GM19452 (cell line): Measurements from ENCODE around the gene MYO1A.
"Not testable (repeated sequence)": the region's sequence is repeated elsewhere in the genome, so short reads cannot be mapped to it uniquely, and the experiment has no call there.

Experiments used
- ATAC-seq: cut with Tn5 transposase; IDR thresholded peaks from one replicate; pipeline ENCODE4 v1.9.1; 2021; ENCODE audit not compliant: unreplicated experiment

Gene MYO1A

DNA sequence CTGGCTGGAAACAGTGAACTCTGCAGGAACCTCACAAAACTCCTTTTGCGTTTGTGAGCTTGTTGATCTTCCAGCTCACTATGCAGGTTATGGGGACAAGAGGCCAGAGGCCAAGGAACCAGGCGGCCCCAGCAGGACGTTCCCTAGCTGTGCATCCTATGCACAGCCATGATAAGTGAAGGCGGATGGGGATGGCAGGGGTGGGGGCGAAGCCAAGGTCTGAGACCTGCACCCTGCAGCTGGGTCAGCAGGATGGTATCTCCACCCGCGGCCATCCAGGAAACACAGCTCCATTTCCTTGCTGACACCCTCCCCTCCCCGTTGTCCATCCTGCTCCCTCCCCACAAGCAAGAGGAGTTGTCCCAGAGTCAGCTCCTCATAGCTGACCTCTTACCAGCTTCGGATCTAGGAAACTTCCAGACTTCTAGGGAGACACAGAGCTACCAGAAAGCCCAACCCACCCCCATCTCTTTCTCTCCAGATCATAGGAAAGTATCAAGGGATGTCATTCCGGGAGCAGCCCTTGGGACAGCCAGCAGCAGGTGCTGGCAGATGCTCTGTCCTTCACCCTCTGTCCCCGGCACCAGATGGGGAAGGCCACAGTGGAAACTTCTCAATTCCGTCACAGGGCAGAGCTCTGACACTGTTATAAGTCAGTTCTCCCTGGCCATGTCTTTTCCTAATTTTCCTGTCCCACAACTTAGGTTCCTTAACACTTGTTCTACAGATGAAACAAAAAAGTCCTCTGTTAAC, 53.0 kb downstream of the MYO1A start:
- ATAC-seq: no peak

DNA sequence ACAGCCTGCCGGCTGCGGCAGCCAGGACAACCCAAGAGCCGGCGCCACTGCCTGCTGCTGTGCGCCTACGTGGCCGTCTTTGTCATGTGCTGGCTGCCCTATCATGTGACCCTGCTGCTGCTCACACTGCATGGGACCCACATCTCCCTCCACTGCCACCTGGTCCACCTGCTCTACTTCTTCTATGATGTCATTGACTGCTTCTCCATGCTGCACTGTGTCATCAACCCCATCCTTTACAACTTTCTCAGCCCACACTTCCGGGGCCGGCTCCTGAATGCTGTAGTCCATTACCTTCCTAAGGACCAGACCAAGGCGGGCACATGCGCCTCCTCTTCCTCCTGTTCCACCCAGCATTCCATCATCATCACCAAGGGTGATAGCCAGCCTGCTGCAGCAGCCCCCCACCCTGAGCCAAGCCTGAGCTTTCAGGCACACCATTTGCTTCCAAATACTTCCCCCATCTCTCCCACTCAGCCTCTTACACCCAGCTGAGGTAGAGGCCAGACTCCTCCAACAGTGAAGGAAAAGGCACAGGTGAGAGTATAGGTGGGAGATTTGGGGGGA, 53.9 kb downstream of the MYO1A start:
- ATAC-seq: no peak

DNA sequence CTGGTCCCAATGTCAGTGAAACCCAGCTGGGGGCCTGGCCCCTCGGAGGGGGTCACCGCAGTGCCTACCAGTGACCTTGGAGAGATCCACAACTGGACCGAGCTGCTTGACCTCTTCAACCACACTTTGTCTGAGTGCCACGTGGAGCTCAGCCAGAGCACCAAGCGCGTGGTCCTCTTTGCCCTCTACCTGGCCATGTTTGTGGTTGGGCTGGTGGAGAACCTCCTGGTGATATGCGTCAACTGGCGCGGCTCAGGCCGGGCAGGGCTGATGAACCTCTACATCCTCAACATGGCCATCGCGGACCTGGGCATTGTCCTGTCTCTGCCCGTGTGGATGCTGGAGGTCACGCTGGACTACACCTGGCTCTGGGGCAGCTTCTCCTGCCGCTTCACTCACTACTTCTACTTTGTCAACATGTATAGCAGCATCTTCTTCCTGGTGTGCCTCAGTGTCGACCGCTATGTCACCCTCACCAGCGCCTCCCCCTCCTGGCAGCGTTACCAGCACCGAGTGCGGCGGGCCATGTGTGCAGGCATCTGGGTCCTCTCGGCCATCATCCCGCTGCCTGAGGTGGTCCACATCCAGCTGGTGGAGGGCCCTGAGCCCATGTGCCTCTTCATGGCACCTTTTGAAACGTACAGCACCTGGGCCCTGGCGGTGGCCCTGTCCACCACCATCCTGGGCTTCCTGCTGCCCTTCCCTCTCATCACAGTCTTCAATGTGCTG, 54.6 kb downstream of the MYO1A start:
- no peak for ATAC-seq

DNA sequence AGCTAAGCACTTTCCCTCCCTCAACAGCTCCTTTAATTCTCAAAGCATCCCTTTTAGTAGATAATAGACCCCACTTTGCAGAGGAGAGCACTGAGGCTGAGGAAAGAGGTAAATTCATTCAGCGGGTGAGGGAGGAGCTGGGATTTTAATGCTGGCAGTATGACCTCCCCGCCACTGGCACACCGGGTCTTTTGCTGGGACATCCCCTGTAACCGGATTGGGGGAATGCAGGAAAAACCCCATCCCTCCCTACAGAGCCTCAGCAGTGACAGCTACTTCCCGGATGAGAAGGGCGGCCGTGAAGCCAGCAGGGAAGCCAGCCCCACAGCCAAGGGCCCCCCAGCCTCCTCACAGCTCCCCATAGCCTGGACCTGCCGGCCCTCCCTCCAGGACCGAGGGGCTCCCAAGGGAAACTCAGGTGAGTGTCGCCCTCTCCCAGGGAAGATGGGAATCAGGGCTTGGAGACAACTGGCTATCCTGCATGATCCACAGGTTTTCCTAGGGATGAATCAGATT, 55.6 kb downstream of the MYO1A start:
- no peak for ATAC-seq

- ATAC-seq: no peak
These were observed 56.6 kb downstream of the MYO1A start for GRCh38 chr12:56993346-56993745.

DNA sequence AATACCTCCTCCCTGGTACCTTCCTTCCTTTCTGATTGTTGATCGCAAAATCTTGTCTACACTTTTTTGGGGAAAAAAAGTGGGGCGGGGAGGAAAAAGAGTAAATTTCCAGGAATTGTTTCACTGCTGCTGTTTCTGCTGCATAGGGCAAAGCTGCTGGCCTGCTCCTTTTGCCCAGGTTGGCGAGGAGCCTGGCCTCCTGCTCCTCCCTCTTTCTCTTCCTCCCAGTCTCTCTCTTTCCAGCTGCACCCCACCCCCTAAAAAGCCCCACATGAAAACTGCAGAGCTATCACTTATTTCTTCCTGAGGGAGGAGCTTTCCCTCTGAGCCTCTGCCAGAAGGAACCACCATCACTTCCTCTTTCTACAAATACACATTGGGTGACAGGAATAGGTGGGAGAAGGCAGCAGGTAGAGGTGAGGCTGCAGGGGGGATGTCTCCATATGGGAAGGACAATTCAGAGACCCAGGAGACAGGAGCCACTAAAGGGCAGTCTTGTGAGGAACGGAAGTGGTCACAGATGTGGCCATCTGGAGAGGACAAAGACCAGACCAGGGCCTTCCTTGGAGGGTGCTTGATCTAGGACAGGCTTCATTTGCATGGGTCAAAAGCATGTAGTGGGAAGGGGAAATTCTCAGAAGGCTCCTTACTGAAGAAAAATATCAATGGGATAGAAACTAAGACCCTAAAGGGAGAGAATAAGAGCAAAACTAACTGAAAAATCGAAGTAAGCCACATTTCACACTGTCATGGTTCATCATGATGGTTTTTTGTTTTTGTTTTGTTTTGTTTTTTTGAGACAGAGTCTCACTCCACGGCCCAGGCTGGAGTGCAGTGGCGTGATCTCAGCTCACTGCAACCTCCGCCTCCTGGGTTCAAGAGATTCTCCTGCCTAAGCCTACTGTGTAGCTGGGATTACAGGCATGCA, 58.3 kb downstream of the MYO1A start:
- no peak for ATAC-seq

GRCh38 chr12:56990648-56991318, 59.1 kb downstream of the MYO1A start:
- no peak for ATAC-seq

- no peak for ATAC-seq
These were observed 59.9 kb downstream of the MYO1A start for GRCh38 chr12:56989861-56990610.

DNA sequence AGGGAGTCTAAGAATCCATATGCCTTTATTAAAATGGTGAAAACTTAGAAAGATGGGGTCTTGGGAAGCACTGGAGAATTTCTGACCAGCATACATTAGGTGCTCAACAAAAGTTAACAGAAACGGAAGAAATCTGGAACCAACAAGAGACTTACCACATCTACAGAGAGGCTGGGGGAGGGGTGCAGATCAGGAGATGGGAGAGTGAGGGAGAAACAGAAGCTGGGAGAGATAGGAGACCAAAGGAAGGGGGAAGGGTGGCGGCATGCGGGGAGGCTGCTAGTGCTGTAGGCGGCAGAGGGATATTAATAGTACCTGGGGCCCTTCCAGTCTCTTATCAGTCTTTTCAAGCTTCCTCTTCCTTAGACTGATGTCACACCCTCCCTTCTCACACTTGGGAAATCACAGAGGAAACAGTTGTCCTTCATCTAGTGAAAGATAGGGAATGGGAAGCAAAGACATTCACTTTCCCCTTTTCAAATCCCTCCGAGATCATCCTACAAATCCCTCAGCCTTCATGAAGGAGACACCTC, 61.7 kb downstream of the MYO1A start:
- no peak for ATAC-seq

DNA sequence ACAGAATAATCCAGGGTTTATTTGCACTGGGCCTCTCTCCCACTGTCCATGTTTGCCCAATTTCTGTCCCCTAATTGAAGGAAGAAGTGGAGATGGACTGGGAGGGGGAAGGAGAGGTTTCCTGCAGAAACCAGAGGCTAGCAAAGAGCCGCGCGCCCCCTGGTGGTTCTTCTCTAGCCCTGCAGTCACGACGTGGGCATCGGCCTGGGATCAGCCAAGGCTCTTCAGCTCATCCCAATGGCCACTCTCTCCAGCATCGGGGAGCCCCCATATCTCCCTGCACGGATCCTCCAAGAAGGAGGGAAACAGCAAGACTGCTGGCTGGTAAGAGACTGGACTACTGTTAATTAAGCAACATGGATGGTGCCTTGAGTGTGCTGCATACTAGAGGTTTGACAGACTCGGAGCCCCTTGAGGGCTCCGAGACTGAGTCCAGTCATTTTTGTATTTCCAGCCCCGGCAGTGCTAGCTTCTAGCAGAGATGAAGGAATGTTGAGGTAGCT, 62.3 kb downstream of the MYO1A start:
- no peak for ATAC-seq

GRCh38 chr12:56987011-56987410, 62.9 kb downstream of the MYO1A start:
- ATAC-seq: no peak

DNA sequence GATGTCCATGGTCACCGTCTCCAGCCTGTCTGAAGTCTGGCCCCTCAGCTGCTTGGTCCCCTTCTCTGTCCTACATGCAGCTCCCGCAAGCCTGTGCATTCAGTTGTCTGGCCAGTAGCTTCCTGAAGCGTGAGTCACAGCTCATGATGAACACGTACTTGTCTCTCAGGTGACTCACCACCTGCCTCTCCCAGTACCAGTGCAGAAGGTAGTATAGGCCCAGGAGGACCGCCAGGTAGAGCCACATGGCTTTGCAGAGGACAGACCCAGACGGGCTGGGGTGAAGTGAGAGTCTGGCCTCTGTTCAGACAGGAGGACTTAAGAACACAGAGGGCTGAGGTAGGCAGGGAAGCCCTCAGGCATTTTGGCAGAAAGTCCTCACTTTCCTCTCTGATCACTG, 64.2 kb downstream of the MYO1A start:
- not testable (repeated sequence) for ATAC-seq

DNA sequence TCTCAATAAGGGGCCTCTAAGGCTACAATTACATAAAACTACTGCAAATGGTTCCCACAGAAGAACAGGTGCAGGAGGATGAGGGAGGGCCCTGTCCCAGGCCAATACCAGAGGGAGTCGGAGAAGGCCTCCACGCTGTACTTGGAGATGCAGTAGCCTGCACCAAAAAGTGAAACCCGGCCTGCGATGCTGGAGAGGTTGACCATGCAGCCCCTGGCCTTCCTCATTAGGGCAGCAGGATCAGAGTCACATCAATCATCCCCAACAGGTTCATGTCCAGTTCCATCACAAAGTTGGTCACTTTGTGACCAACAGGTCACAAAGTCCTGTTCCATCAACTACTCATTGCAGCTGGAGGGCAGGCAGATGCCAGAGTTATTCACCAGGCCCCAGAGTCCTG, 66.5 kb downstream of the MYO1A start:
- ATAC-seq: no peak

DNA sequence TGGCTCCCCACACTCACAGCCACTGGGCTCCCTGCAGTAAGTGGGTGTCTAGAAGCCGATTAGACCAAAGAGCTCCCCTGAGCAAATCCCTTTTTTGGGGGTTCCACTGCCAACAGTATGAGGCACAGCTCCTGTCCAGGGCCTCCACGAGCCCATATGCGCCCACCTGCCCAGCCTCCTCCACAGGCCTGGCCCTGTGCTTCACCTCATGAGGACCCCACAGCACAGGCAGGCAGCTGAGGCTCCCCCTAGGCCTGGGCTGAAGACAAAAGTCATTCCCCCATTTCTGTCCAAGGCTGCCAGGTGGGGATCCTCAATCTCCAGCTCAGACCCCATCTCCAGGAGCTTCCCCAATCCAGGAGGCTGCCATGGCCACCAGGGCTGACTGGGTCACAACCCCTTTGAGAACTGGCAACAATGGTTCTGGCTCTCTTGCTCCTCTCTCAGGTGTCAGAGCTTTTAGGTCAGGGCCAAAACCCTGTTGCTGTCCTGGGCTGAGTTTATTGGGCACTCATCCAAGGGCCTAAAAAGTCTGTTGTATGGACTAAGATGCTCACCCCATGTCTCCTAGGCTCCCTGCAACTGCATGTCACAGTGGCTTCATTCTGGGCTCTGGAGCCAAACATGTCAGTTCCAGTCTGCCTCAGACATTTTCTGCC, 67.2 kb downstream of the MYO1A start:
- ATAC-seq: not testable (repeated sequence)

GRCh38 chr12:56980941-56981530, 68.9 kb downstream of the MYO1A start:
- ATAC-seq: no peak

- ATAC-seq: no peak
These were observed 69.7 kb downstream of the MYO1A start for GRCh38 chr12:56980268-56980667.

DNA sequence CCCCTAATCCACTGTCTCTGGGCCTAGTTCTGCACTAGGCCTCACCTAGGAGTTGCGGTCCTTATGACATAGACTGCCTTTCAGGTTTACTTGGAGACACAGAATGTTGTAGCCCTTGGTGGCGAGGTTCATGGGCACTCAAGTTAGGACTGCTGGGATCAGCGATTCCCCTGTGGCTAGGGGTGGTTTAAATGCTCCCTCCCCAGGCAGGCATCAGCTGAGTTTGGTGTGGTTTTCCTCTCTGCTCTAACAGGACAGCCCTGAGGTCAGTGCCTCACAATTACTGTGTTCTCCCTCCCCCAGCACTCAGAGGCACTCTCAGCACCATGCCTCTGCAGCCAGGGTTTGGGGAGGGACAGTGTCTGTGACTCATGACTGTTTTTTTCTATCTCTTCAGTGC, 70.3 kb downstream of the MYO1A start:
- no peak for ATAC-seq
